NCI-H460 (cell line): ENCODE data around the gene CD244. TPM values are rescaled to one million over a fixed set of nuclear protein-coding genes. Genes with fewer than 3 reads are reported as not detected.

Source experiments
- DNase-seq: peaks from one replicate; pipeline ENCODE4 v3.0.0-alpha.2; 2016; ENCODE audit warnings: low read depth; ENCODE audit errors: extremely low read depth
- total RNA-seq: library from RNA; depleted of rRNA; stranded (reverse); fragments of >200 nt; shearing (Covaris generic); gene quantifications from 2 replicates; pipeline ENCODE4 v1.2.3, GENCODE V29; 2014

Gene CD244
- total RNA-seq, 1 experiment from 2014 or later = not detected

- DNase-seq = no peak
Observed at GRCh38 chr1:160850993-160851392, 11.7 kb downstream of the CD244 start.

- DNase-seq = no peak
Observed at GRCh38 chr1:160850541-160850940, 12.1 kb downstream of the CD244 start.

GRCh38 chr1:160846281-160846680 lies 16.4 kb downstream of the CD244 start:
- DNase-seq = no peak

- no peak for DNase-seq
Observed at GRCh38 chr1:160844447-160845232, 18.0 kb downstream of the CD244 start.

GRCh38 chr1:160841079-160841478 lies 21.6 kb downstream of the CD244 start:
- DNase-seq = no peak

GRCh38 chr1:160839746-160840145 lies 22.9 kb downstream of the CD244 start:
- DNase-seq = no peak

- DNase-seq = no peak
Observed at GRCh38 chr1:160838888-160839287, 23.8 kb downstream of the CD244 start.

- DNase-seq = no peak
Observed at GRCh38 chr1:160837558-160838205, 25.0 kb downstream of the CD244 start.

GRCh38 chr1:160836981-160837557 lies 25.6 kb downstream of the CD244 start:
- no peak for DNase-seq

GRCh38 chr1:160836561-160836960 lies 26.1 kb downstream of the CD244 start:
- no peak for DNase-seq

- no peak for DNase-seq
Observed at GRCh38 chr1:160835751-160836150, 26.9 kb downstream of the CD244 start.

- peak; percentile 48 for DNase-seq
Observed at GRCh38 chr1:160834945-160835565, 27.6 kb downstream of the CD244 start.

GRCh38 chr1:160830321-160831153 lies 32.1 kb downstream of the CD244 start:
- peak; percentile 73 for DNase-seq

GRCh38 chr1:160829766-160830165 lies 32.9 kb downstream of the CD244 start:
- no peak for DNase-seq

- peak; percentile 50 for DNase-seq
Observed at GRCh38 chr1:160827418-160827817, 35.3 kb downstream of the CD244 start.

- no peak for DNase-seq
Observed at GRCh38 chr1:160826546-160826945, 36.1 kb downstream of the CD244 start.

- no peak for DNase-seq
Observed at GRCh38 chr1:160823296-160823695, 39.4 kb downstream of the CD244 start.

- DNase-seq = no peak
Observed at GRCh38 chr1:160821627-160822026, 41.1 kb downstream of the CD244 start.

GRCh38 chr1:160819186-160819585 lies 43.5 kb downstream of the CD244 start:
- DNase-seq = no peak

- DNase-seq = no peak
Observed at GRCh38 chr1:160818207-160818937, 44.3 kb downstream of the CD244 start.
